Endothelial cell of hepatic sinusoid (primary cell): ENCODE measurements around the gene BMI1.
"Not testable (repeated sequence)": the region's sequence is repeated elsewhere in the genome, so short reads cannot be mapped to it uniquely, and the experiment has no call there.

Experiments
- in situ Hi-C: cut with HindIII; loops from 2 replicates; pipeline ENCODE4 v1.10.0; 2017; ENCODE audit warnings: low sequenced_read_pairs

Gene BMI1

DNA sequence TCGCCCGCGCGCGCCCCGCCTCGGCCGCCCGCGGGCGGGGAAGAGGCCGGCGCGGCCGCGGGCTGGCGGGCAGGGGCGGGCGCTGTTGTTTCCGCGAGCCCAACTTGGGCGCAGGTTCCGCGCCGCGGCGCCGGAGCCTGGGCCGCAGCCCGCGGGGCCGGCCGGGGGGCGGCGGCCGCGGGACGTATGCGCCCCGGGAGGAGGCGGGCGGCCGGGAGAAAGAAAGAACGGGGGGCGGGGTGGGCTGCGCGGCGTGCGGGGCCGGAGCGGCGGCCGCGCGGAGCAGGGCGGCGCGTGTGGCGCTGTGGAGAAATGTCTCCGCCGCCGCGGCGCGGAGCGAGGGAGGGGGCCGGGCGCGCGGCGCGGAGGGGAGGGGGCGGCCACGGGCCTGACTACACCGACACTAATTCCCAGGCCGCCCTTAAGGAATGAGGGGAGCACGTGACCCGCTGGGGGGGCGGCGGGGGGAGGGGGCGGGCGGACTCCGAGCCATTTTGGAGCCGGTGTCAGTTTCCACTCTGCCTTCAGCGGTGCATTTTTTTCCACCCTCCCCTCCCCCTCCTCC lies at the start of gene BMI1:
TSS of gene BMI1 (plus strand) at position 509 of the 565 bp plus-strand sequence. CDS start 5,351 bp downstream, outside the sequence.
- in situ Hi-C loops: no loop called here

DNA sequence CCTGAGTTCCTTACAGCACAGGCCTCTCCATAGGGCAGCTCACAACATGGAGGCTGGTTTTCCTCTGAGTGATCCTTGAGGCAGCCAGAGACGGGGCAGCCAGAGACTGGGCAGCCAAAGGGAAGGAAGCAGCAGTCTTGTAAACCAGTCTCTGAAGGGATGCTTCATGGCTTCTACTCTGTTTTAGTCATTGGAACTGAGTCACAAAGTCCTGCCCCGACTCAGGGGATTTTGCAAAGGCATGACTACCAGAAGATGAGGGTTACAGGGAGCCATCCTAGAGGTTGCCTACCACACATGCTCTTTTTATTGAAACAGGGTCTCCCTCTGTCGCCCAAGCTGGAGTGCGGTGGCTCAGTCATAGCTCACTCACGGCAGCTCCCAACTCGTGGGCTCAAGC lies 49.1 kb upstream of the BMI1 start:
- in situ Hi-C loops: no loop called here

DNA sequence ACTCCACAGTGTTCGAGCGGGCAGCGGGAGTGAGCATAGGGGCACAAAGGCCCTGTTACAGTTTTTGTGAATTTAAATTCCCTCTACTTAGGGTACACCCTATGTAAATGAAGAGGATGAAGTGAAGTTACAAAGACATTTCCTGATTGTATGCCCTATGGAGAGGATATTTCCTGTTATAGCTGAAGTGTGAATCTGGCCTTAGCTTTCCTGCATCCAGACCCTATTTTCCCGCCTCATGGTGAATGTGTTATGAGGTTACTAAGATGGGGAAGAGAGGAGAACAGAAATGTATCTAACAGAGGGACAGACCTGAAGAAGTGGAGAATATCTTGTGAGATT lies 42.5 kb upstream of the BMI1 start:
- in situ Hi-C loops: no loop called here

DNA sequence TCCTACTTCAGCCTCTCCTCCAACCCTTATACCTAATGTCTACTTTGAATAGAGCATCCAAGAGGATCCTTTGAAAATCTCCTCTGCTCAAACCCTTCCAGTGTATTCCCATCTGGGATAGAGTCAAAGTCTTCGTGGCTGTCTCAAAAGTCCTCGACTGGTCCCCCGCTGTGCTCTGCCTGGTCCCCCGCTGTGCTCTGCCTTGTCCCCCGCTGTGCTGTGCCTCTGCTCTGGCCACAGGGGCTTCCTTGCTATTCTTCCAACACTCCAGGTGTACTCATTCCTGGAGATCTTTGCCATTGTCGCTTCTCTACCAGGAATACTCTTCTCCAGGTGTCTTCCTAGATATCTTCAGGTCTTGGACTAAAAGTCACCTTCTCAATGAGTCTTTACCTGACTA lies 40.8 kb upstream of the BMI1 start:
- in situ Hi-C loops: no loop called here

DNA sequence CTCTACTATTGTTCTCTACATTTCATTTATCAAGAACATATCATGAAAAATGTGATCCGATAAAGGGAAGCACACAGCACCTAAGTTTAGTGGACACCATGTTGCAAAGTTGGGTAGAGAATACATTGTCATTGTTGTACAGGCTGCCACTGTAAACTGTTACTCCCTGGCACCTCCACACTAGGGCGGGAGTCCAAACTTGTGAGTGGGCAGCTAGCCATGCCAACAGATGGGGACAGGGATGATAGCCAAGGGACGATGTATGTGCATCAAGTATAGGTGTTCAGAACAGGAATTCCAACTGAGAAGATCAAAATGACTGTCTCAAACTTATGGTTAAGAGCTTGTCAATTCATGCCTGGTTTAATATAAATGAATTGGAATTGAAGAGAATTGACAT lies 35.8 kb upstream of the BMI1 start:
- in situ Hi-C loops: no loop called here

DNA sequence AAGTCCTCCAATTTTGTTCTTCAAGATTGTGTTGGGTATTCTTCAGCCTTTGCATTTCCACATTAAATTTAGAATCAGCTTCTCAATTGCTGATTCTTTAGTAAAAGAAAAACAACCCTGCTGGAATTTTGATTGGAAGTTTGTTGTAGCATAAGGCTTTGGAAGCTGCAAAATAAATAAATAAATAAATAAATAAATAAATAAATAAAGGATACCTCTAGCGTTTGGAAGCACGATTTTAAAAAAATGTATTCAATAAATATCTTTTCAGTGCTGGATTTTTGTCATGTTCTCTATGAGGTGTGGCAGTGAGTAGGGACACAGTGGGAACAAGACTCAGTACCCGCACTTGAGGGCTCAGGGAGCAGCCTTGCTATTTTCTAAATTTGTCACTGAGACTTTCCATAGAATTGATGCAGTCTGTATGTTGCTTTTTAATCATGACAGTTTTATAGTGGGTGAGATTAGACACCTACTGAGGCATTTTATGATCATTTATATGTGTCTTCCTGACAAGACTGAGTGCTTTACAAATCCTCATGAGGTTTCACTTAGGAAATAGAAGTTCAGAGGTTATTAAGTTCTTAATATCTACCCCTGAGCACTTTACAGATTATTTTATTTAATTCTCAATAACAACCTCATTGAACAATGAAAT lies 27.0 kb upstream of the BMI1 start:
- in situ Hi-C loops: no loop called here

DNA sequence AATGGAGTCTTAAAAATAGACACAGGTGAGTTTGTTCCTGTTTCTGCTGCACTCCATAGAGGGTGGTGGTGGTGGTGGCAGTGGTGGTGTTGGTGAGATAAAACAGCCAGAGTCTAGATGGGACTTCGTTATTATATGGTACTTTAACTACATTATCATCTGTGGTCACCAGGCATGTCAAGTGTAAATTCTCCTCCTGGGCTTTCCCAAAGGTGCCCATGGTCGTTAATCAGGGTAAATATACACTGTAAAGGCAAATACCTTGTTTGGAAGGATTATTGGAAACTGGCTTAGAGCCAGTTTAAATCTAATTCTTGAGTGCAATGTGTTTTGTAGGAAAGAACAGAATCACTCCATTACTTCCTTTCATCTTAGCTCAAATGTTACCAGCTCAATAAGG lies 26.2 kb upstream of the BMI1 start:
- in situ Hi-C loops: no loop called here

DNA sequence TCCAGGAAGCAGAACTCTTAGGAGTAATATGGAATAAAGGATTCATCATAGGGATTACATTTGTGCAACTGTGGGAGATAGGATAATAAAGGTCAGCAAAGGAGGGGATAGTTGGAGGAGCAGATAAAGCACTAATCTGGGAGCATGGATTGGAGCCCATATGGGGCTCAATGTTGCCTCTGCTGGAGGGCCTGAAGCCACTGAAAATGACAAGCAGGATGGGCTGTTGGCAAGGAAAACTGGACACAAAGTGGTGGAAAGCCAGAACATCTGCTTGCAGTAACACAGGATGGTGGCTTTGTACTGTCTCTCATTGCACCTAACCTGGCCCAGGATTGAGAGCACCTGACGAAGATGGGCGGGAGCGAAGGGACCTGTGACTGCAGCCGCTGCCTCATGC lies 19.7 kb upstream of the BMI1 start:
- in situ Hi-C loops: no loop called here

DNA sequence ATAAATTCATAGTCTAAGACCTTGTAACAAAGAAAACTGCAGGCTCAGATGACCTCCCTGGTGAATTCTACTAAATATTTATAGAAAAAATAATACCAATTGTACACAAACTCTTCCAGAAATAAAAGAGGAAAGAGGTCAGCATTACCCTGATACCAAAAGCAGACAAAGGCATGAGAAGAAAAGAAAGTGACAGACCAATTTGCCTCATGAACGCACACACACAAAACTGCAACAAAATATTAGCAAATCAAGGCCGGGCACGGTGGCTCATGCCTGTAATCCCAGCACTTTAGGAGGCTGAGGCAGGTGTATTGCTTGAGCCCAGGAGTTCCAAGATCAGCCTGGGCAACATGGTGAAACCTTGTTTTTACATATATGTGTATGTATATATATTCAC lies 17.4 kb upstream of the BMI1 start:
- in situ Hi-C loops: no loop called here

DNA sequence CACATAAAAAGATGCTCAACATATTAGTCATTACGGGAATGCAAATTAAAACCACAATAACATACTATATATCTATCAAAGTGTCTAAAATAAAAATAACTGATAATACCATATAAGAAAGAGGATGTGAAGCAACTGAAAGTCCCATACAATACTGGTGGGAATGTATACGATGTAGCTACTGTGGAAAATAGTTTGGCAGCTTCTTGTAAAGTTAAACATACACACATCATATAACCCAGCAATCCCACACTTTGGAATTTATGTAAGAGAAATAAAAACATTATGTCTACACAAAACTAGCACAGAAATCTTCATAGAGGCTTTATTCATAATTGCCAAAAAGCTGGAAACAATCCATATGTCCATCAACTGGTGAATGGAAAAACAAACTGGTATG lies 15.2 kb upstream of the BMI1 start:
- in situ Hi-C loops: no loop called here

DNA sequence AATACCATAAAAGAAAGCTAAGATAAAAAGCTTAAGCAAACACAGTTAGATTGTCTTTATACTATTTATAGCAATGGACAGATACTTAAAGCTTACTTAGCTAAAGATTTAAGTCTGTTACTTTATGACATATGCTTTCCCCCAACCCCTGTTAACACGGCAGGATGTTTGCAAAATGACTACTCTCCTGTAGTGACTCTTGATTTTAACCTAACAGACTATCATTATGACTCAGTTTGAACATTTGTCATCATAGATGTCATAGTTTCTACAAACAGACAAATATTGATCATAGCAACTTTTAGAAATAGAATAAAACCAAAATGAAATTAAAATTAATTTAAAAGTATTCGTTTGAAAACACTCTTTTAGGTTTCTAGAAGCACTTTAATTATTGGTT lies 12.5 kb upstream of the BMI1 start:
- in situ Hi-C loops: no loop called here

DNA sequence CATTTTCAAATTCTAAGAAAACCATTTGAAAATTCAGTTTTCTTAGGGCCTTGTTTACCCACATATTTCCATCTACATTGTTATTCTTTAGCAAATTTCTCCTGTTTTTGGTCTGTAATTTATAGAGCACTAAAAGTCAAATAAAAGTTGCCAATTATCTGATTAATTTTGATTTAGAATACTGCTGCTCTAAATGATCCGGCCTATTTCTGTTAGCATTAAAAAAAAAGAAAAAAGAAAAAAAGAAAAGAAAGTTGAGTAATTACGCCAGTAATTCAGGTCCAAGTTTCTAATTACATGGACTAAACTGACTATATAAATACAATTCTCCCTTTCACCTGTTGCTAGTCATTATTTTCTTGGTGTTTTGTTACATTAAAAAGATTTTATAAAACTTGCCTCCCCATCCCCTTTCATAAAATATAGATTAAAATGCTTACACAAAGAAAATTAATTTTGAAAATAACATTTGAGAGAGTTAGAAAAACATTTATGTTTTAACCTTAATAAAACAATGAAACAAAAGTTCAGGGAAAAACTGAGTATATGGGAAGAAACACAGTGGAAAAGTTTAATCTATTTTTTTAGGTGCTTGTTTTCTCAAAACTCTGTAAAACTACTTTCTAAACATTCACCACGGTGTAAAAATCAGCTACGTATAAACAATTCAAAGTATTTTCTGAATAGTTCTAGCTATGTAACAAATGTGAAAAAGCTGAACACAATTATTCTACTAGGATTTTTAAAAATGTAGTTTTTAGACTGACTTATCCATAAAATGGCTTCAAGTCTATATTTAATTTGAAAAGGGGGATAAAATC lies 11.5 kb upstream of the BMI1 start:
- in situ Hi-C loops: no loop called here

DNA sequence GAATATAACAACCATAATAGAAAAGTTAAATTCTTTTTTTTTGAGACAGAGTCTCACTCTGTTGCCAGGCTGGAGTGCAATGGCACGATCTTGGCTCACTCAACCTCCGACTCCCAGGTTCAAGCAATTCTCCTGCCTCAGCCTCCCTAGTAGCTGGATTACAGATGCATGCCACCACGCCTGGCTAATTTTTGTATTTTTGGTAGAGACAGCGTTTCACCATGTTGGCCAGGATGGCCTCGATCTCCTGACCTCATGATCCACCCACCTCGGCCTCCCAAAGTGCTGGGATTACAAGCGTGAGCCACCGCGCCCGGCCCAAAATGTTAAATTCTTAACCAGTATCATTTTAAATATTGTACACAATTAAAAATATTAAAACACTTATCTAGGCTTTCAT lies 10.9 kb upstream of the BMI1 start:
- in situ Hi-C loops: not testable (repeated sequence)

DNA sequence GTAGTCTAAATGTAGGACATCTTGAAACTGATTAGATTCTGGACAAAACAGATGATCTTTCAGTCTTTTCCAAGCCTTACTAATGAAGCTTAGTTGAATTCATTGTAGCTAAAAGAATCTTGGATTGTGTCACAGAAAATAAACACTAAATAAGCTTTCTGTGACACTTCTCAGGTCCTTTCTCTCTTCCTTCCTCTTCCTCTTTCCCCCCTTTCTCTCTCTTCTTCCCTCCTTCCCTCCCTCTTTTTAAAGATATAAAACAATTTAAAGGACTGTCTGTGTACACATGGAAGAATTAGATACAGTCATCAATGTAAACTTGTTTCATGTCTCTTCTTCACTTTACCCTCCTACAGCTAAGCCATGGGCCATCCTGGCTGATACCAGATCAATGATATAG lies 10.0 kb upstream of the BMI1 start:
- in situ Hi-C loops: no loop called here

DNA sequence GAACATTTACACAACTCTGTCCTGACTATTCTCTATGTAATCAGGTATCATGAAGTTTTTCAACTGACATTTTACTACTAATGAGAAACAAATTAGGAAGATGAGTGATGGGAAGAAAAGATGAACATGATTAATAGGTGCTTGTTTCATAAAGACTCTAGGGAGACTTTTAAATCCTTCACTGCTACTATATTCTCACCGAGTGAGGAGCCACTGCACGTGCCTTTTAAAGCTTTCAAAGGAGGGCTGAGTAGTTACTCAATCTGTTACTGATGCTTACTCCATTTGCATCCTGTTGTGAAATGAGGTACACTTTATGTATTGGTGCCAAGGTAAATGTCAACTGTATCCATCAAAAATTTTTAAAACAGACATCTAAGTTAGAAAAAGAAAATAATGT lies 6.0 kb upstream of the BMI1 start:
- in situ Hi-C loops: no loop called here

DNA sequence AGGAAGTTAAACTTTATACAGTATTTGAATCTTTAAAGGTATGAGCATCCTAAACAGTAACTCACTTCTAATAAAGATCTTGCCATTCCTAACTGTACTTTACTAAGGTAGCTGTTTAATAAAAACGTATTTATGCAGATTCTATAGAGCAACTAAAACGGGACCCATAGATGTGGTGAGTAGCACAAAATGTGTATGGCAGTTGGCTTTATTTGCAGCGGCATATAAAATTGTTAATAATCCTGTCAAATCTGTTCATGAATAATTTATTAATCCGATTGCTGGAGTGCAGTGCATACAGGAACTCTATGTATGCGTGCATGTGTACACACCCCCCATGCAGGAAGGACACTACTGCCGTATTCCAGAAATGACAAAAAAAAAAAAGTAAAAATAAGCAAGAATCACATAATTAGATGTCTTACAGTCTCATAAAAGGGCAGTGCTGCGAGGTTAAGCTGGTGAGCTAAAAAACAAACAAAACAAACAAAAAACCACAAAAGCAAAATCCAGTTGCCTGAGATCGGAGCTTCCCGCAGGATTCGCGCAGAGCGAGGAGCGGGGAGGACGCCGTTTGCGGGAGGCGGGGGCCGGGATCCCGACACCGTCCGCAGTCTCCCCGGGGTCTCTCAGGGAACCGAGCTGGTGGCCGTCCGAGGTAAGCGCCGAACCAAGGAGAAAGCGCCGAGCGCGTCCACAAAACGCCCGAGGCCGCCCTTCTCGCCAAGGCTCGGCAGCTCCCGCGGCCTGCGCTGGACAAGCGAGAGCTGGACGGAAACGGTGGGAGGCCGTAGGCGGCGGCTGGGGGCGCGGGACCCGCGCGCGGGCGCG lies 5.2 kb upstream of the BMI1 start:
- in situ Hi-C loops: no loop called here

DNA sequence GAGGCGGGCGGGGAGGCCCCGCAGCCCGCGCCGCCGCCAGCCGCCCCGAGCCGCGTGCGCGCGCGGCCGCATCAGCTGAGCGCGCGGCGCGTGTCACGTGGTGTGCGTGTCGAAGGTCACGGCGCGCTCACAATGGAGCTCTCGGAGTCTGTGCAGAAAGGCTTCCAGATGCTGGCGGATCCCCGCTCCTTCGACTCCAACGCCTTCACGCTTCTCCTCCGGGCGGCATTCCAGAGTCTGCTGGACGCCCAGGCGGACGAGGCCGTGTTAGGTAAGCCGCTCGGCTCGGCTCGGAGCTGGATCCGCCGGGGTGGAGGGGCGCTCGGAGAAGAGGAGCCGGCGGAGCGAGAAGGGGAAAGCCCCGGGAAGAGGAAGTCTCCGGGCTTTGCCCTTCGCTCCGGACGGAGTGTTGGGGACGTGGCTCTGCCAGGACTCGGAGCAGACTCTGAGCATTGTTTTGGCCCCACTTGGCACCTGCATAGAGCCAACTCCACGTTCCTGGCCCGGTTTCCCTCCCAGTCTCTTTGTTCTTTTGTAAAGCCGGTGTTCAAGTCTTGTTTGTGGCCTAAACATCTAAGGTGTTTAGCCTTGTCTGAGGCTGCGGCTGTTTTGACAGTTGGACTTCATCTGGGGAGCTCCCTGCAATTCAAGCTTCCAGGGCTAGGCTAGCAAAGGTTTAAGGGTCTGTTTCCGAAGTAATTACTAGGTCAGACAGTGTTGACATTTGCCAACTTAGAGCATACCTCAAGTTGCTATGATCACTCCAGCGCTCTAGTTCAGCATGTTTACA lies 4.4 kb upstream of the BMI1 start, which contains the start of gene COMMD3:
TSS of gene COMMD3 (plus strand) at position 103 of the 790 bp plus-strand sequence. CDS start at position 133, 30 bp downstream.
- in situ Hi-C loops: no loop called here

DNA sequence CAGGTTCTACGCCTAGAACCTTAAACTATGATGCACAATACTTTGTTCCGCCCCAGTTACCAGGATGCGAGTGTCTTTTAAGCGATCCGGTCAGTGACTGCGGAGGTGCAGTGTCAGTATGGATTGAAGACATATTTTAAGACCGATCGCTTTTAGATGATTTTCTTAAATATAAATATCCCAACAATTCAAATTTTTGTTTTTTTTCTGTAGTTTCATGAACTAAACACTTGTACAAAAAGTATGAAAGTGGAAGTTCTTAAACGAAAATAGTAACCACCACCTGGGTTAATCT lies 3.9 kb upstream of the BMI1 start:
- in situ Hi-C loops: no loop called here

DNA sequence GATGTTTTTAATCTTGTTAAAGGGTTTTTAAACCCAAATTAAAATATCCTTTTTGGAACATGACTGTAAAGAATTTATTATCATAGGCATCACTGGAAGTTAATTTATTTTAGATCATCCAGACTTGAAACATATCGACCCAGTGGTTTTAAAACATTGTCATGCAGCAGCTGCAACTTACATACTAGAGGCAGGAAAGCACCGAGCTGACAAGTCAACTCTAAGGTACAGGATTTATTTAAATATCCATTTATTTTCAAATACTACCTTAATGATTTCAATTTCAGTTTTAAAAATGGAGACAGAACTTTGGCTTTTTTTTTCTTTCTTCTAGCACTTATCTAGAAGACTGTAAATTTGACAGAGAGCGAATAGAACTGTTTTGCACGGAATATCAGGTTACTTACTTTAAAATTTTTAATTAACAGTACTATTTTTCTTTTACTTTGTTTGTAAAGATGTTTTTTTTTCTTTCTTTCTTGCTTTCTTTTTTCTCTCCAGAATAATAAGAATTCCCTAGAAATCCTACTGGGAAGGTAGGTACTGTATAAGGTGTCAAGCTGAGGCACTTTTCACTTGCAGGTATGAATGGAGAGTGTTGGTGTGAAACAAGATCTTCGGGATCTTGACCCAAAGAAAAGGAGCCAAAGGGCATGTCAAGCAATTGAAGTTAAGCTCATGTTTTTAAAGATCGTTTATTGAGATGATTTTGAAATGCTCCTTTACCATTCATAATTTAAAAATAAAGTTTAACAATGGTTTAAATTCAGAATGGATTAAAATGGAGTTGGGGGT lies 2.9 kb upstream of the BMI1 start:
- in situ Hi-C loops: no loop called here

DNA sequence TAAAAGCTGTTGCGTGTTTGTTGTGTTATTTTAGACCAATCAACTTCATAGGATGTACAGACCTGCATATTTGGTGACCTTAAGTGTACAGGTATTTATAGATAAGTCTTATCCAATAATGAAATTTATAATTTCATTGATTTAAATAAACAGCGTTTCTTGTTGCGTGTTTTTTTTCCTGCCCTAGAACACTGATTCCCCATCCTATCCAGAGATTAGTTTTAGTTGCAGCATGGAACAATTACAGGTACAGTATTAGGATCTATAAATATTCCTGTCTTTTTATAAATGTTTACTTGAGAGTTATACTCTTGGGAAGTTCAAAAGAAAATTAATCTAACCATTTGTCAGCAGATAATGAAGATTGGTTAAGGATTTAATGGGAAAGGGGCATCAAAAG lies 2.1 kb upstream of the BMI1 start:
- in situ Hi-C loops: no loop called here
